IMR-90 (cell line): ENCODE data around the gene CPSF4L. TPM values are rescaled to one million over a fixed set of nuclear protein-coding genes. Genes with fewer than 3 reads are reported as not detected.

ENCODE experiments used
- ATAC-seq: fragments of 200-7000 bp; cut with Tn5 transposase; 2 replicates; pipeline ENCODE4 v1.9.1; 2020; ENCODE audit warnings: low read depth, mild to moderate bottlenecking, moderate library complexity
- BruUV-seq: library from RNA; stranded (reverse); fragments of 400-500 nt; replicated peaks from 2 replicates; lab custom pipeline; 2021; lab: Mats Ljungman, UMichigan
- CTCF ChIA-PET: fragments of 300-600 bp; formaldehyde crosslinking; extraction: SDS; loops from one replicate; lab custom pipeline; 2021; ENCODE audit warnings: antibody characterized with exemption; lab: Yijun Ruan, JAX
- POLR2A ChIA-PET: fragments of 300-600 bp; sonication (Branson Sonifier 250); formaldehyde crosslinking; loops from one replicate; lab custom pipeline; 2022; ENCODE audit warnings: antibody characterized with exemption; ENCODE audit not compliant: unreplicated experiment; lab: Charles Lee
- DNase-seq: peaks from one replicate; pipeline ENCODE4 v3.0.0; 2013
- H2AFZ ChIP-seq: replicated peaks from 2 replicates; pipeline ENCODE3; 2013; ENCODE audit warnings: low read length, mild to moderate bottlenecking; ENCODE audit not compliant: poor library complexity
- H2AK5ac ChIP-seq: 2 replicates; pipeline ENCODE4 v1.6.1; 2013; ENCODE audit warnings: low read depth, low read length, inconsistent platforms
- H2AK9ac ChIP-seq: replicated peaks from 2 replicates; pipeline ENCODE3; 2013; ENCODE audit warnings: mild to moderate bottlenecking, low read depth, low read length, moderate library complexity; ENCODE audit not compliant: poor library complexity
- H2BK120ac ChIP-seq: 2 replicates; pipeline ENCODE4 v1.6.1; 2013; ENCODE audit warnings: low read depth, low read length, inconsistent platforms
- H2BK15ac ChIP-seq: 3 replicates; pipeline ENCODE4 v1.6.1; 2013; ENCODE audit warnings: low read depth, low read length, inconsistent platforms
- H2BK20ac ChIP-seq: 2 replicates; pipeline ENCODE4 v1.6.1; 2013; ENCODE audit warnings: low read depth, mild to moderate bottlenecking, inconsistent platforms, low read length, moderate library complexity
- H2BK5ac ChIP-seq: 2 replicates; pipeline ENCODE4 v1.6.1; 2013; ENCODE audit warnings: mild to moderate bottlenecking, low read depth, low read length, inconsistent platforms; ENCODE audit not compliant: poor library complexity, severe bottlenecking
- H3K14ac ChIP-seq: replicated peaks from 2 replicates; pipeline ENCODE4 v1.6.1; 2013; ENCODE audit warnings: low read depth, low read length, inconsistent platforms
- H3K18ac ChIP-seq: 2 replicates; pipeline ENCODE4 v1.6.1; 2013; ENCODE audit warnings: low read depth, low read length, control low read depth
- H3K23ac ChIP-seq: 2 replicates; pipeline ENCODE4 v1.6.1; 2013; ENCODE audit warnings: low read depth, low read length, inconsistent platforms
- H3K27ac ChIP-seq: 2 replicates; pipeline ENCODE4 v1.5.1; 2013; ENCODE audit warnings: mild to moderate bottlenecking, control low read depth, low read length; ENCODE audit not compliant: insufficient read depth
- H3K27me3 ChIP-seq: 2 replicates; pipeline ENCODE4 v1.6.1; 2013; ENCODE audit warnings: low read length; ENCODE audit not compliant: control insufficient read depth, insufficient read depth
- H3K36me3 ChIP-seq: 2 replicates; pipeline ENCODE4 v1.6.1; 2013; ENCODE audit warnings: low read length, mixed read lengths; ENCODE audit not compliant: control insufficient read depth, insufficient read depth
- H3K4ac ChIP-seq: 2 replicates; pipeline ENCODE4 v1.6.1; 2013; ENCODE audit warnings: low read depth, low read length, inconsistent platforms
- H3K4me1 ChIP-seq: 2 replicates; pipeline ENCODE4 v1.6.1; 2013; ENCODE audit warnings: low read length, mixed read lengths; ENCODE audit not compliant: control insufficient read depth, insufficient read depth
- H3K4me2 ChIP-seq: 2 replicates; pipeline ENCODE4 v1.6.1; 2013; ENCODE audit warnings: low read depth, mild to moderate bottlenecking, control low read depth, low read length, moderate library complexity
- H3K4me3 ChIP-seq: 2 replicates; pipeline ENCODE4 v1.5.1; 2013; ENCODE audit warnings: low read depth, mild to moderate bottlenecking, control low read depth, low read length, moderate library complexity; ENCODE audit not compliant: insufficient read depth
- H3K56ac ChIP-seq: 2 replicates; pipeline ENCODE4 v1.6.1; 2013; ENCODE audit warnings: low read length, inconsistent platforms; ENCODE audit not compliant: insufficient read depth; ENCODE audit errors: extremely low read depth
- H3K79me1 ChIP-seq, 2 experiments: 2 replicates each; pipeline ENCODE4 v1.6.1; 2013; ENCODE audit warnings: low read length in 2 of 2, inconsistent platforms in 1 of 2, low read depth in 1 of 2
- H3K9ac ChIP-seq: 2 replicates; pipeline ENCODE4 v1.6.1; 2013; ENCODE audit warnings: low read depth, low read length, control low read depth
- H3K9me1 ChIP-seq: 2 replicates; pipeline ENCODE4 v1.6.1; 2013; ENCODE audit warnings: low read length, inconsistent platforms; ENCODE audit not compliant: insufficient read depth
- H3K9me3 ChIP-seq: 2 replicates; pipeline ENCODE4 v1.6.1; 2013; ENCODE audit warnings: low read length; ENCODE audit not compliant: control insufficient read depth, insufficient read depth
- H4K20me1 ChIP-seq: 2 replicates; pipeline ENCODE4 v1.6.1; 2013; ENCODE audit warnings: low read length, inconsistent platforms; ENCODE audit not compliant: insufficient read depth
- H4K5ac ChIP-seq: 2 replicates; pipeline ENCODE4 v1.6.1; 2013; ENCODE audit warnings: mild to moderate bottlenecking, low read depth, low read length, control low read depth
- H4K8ac ChIP-seq, 2 experiments: 2 replicates each; pipeline ENCODE4 v1.6.1; 2013; ENCODE audit warnings: low read depth in 2 of 2, low read length in 2 of 2, control low read depth in 1 of 2, inconsistent platforms in 1 of 2
- H4K91ac ChIP-seq: 2 replicates; pipeline ENCODE4 v1.6.1; 2013; ENCODE audit warnings: low read depth, low read length, inconsistent platforms; ENCODE audit not compliant: insufficient read depth
- BHLHE40 ChIP-seq: fragments of 150-350 bp; IDR thresholded peaks from 2 replicates; pipeline ENCODE4 v1.6.1; 2016; ENCODE audit warnings: mild to moderate bottlenecking, low read depth, low read length
- CEBPB ChIP-seq: IDR thresholded peaks from 2 replicates; pipeline ENCODE4 v1.6.1; 2012; ENCODE audit warnings: low read depth, low read length, improper control_type of control experiment
- CHD1 ChIP-seq: IDR thresholded peaks from 2 replicates; pipeline ENCODE4 v1.6.1; 2012; ENCODE audit warnings: low read depth, low read length, improper control_type of control experiment
- FOS ChIP-seq: fragments of 150-350 bp; IDR thresholded peaks from 2 replicates; pipeline ENCODE4 v1.6.1; 2016; ENCODE audit warnings: low read depth, low read length
- MAFK ChIP-seq: IDR thresholded peaks from 2 replicates; pipeline ENCODE4 v1.6.1; 2012; ENCODE audit warnings: low read depth, low read length, improper control_type of control experiment
- MAZ ChIP-seq: IDR thresholded peaks from 2 replicates; pipeline ENCODE4 v1.6.1; 2012; ENCODE audit warnings: low read depth, mild to moderate bottlenecking, low read length, improper control_type of control experiment, moderate library complexity, borderline replicate concordance
- MXI1 ChIP-seq: IDR thresholded peaks from 2 replicates; pipeline ENCODE4 v1.6.1; 2012; ENCODE audit warnings: low read depth, mild to moderate bottlenecking, low read length, moderate library complexity, borderline replicate concordance
- NFE2L2 ChIP-seq: fragments of 150-350 bp; IDR thresholded peaks from 2 replicates; pipeline ENCODE4 v1.6.1; 2016; ENCODE audit warnings: low read depth, mild to moderate bottlenecking, low read length
- POLR2A ChIP-seq: IDR thresholded peaks from 2 replicates; pipeline ENCODE4 v1.6.1; 2012; ENCODE audit warnings: mild to moderate bottlenecking, low read depth, low read length
- RAD21 ChIP-seq: IDR thresholded peaks from 2 replicates; pipeline ENCODE4 v1.6.1; 2012; ENCODE audit warnings: low read length, improper control_type of control experiment
- RCOR1 ChIP-seq: IDR thresholded peaks from 2 replicates; pipeline ENCODE4 v1.6.1; 2012; ENCODE audit warnings: mild to moderate bottlenecking, low read length, improper control_type of control experiment; ENCODE audit not compliant: insufficient replicate concordance
- RFX5 ChIP-seq: IDR thresholded peaks from 2 replicates; pipeline ENCODE4 v1.8.0; 2012; ENCODE audit warnings: low read depth, mild to moderate bottlenecking, low read length, moderate library complexity
- SMC3 ChIP-seq: fragments of 150-350 bp; IDR thresholded peaks from 2 replicates; pipeline ENCODE4 v1.6.1; 2016; ENCODE audit warnings: low read depth, mild to moderate bottlenecking, antibody characterized with exemption, low read length, moderate library complexity
- WGBS, 2 experiments: methylation state at CpG; one replicate each; pipeline versions ENCODE4 v1.1.5 to v1.1.7; 2013; ENCODE audit warnings: missing lambda C conversion rate in 2 of 2; ENCODE audit not compliant: insufficient read length in 1 of 2; ENCODE audit errors: extremely low coverage in 2 of 2; 5-methylcytosine and 5-hydroxymethylcytosine counted together
- dilution Hi-C: fragments of 300-500 bp; cut with HindIII; formaldehyde crosslinking; loops from one replicate; pipeline ENCODE4 v1.14.3; 2018; ENCODE audit warnings: low sequenced_read_pairs; ENCODE audit not compliant: unreplicated experiment
- in situ Hi-C: fragments of 300-500 bp; cut with MboI; formaldehyde crosslinking; loops from 3 replicates; pipeline ENCODE4 v1.14.3; 2019; ENCODE audit warnings: low sequenced_read_pairs, inconsistent platforms, mixed read lengths
- intact Hi-C: fragments of 100-400 bp; cut with micrococcal nuclease; formaldehyde crosslinking; loops from 2 replicates; pipeline ENCODE4 v1.10.0; 2022
- polyA plus RNA-seq, 3 experiments: library from polyadenylated mRNA; depleted of rRNA; stranded (reverse); fragments of >200 nt; gene quantifications; 2 replicates each; pipeline ENCODE4 v1.2.3, GENCODE V29; 2012; ENCODE audit warnings: low replicate concordance in 1 of 3
- total RNA-seq: library from RNA; depleted of rRNA; stranded (reverse); fragments of >200 nt; gene quantifications from 2 replicates; pipeline ENCODE4 v1.2.3, GENCODE V29; 2012
- TF ChIP-seq, protein P1 (sequence below): conservative IDR thresholded peaks from 2 replicates; pipeline ENCODE4 v1.5.1; 2012; ENCODE audit warnings: mild to moderate bottlenecking, low read depth, low read length, improper control_type of control experiment
- TF ChIP-seq, protein P2 (sequence below): fragments of 150-350 bp; IDR thresholded peaks from 2 replicates; pipeline ENCODE4 v1.6.1; 2017; ENCODE audit warnings: mild to moderate bottlenecking, antibody characterized with exemption, low read length, low read depth
- TF ChIP-seq, protein P3 (sequence below): fragments of 150-350 bp; IDR thresholded peaks from 2 replicates; pipeline ENCODE4 v1.6.1; 2016; ENCODE audit warnings: low read depth, mild to moderate bottlenecking, low read length, moderate library complexity, borderline replicate concordance

Gene CPSF4L
- total and polyA plus RNA-seq, 2 of the 4 experiments (the other 2 are of a cell fraction) = not detected

DNA sequence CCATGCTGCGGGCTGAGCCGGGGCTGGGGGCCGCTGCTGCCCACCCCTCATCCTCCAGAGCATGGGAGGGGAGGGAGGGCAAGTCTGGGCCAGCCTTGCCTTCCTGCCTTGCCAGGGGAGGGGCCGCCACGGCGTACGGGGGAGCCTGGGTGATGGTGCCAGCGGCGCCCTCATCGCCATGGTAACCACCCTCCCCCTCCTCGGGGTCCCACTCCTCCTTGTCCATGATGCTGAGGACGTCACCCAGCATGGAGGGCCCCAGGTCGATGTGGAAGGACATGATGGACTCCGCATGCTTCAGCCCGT, 23.9 kb upstream of the CPSF4L start:
- Histone ChIP-seq H3K4ac (no peak overlapping the region), H3K36me3 (peaks cover 39% of the 10 kb centered on the region), H4K5ac (no peak overlapping the region), H2BK15ac (no peak overlapping the region), H4K20me1 (peaks cover 63% of the 10 kb centered on the region), H2AFZ (no peak overlapping the region), H3K79me1 (peaks cover 34 to 88% of the 10 kb centered on the region in 2 experiments), H3K9ac (no peak overlapping the region), H3K9me1 (peaks cover 18% of the 10 kb centered on the region), H3K9me3 (no peaks in the 10 kb centered on the region), H3K56ac (no peak overlapping the region), H3K4me2 (no peak overlapping the region), H3K18ac (no peak overlapping the region), H2BK120ac (no peak overlapping the region), H3K27ac (no peak overlapping the region), H3K27me3 (no peaks in the 10 kb centered on the region), H4K91ac (no peak overlapping the region), H3K14ac (no peak overlapping the region), H2AK5ac (no peak overlapping the region), H2AK9ac (no peak overlapping the region), H3K4me1 (peaks cover 22% of the 10 kb centered on the region), H2BK20ac (no peak overlapping the region), H4K8ac (no peak overlapping the region), H3K4me3 (no peak overlapping the region), H2BK5ac (no peak overlapping the region), H3K23ac (no peak overlapping the region)
- DNase-seq (no peak), ATAC-seq (no peak)
- WGBS, 2 experiments = 90% methylated on average over 8 of the region's 15 CpGs; no CpG with 5 or more reads in 1 of the 2 experiments
- intact Hi-C loops = no loop called here
- no peak for TF ChIP-seq POLR2A
- no peak for TF ChIP-seq RFX5
- TF ChIP-seq MXI1 = no peak
- TF ChIP-seq MAFK = no peak
- no peak for TF ChIP-seq FOS
- no peak for TF ChIP-seq CEBPB
- TF ChIP-seq, protein P1, sequence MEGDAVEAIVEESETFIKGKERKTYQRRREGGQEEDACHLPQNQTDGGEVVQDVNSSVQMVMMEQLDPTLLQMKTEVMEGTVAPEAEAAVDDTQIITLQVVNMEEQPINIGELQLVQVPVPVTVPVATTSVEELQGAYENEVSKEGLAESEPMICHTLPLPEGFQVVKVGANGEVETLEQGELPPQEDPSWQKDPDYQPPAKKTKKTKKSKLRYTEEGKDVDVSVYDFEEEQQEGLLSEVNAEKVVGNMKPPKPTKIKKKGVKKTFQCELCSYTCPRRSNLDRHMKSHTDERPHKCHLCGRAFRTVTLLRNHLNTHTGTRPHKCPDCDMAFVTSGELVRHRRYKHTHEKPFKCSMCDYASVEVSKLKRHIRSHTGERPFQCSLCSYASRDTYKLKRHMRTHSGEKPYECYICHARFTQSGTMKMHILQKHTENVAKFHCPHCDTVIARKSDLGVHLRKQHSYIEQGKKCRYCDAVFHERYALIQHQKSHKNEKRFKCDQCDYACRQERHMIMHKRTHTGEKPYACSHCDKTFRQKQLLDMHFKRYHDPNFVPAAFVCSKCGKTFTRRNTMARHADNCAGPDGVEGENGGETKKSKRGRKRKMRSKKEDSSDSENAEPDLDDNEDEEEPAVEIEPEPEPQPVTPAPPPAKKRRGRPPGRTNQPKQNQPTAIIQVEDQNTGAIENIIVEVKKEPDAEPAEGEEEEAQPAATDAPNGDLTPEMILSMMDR = no peak
- TF ChIP-seq, protein P2, sequence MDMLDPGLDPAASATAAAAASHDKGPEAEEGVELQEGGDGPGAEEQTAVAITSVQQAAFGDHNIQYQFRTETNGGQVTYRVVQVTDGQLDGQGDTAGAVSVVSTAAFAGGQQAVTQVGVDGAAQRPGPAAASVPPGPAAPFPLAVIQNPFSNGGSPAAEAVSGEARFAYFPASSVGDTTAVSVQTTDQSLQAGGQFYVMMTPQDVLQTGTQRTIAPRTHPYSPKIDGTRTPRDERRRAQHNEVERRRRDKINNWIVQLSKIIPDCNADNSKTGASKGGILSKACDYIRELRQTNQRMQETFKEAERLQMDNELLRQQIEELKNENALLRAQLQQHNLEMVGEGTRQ = no peak
- TF ChIP-seq RAD21 = no peak
- no peak for TF ChIP-seq MAZ
- TF ChIP-seq BHLHE40 = no peak
- no peak for TF ChIP-seq SMC3
- TF ChIP-seq CHD1 = no peak
- no peak for TF ChIP-seq NFE2L2
- TF ChIP-seq RCOR1 = no peak
- TF ChIP-seq, protein P3, sequence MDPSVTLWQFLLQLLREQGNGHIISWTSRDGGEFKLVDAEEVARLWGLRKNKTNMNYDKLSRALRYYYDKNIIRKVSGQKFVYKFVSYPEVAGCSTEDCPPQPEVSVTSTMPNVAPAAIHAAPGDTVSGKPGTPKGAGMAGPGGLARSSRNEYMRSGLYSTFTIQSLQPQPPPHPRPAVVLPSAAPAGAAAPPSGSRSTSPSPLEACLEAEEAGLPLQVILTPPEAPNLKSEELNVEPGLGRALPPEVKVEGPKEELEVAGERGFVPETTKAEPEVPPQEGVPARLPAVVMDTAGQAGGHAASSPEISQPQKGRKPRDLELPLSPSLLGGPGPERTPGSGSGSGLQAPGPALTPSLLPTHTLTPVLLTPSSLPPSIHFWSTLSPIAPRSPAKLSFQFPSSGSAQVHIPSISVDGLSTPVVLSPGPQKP = no peak
- ChIA-PET POLR2A (no interaction called here), CTCF (no interaction called here)
- dilution Hi-C loops = no loop called here
- in situ Hi-C loops = no loop called here
- no TSS peak for BruUV-seq
